Muscle layer of duodenum (tissue), 2 donors: ENCODE measurements around the gene KCNIP3.
A peak's percentile ranks its signal among the peaks of the same experiment; 100 is the strongest.

Experiments used
- H3K27ac ChIP-seq: one replicate; pipeline ENCODE4 v1.7.0; 2013; ENCODE audit warnings: mild to moderate bottlenecking, low read length
- H3K27me3 ChIP-seq: one replicate; pipeline ENCODE4 v1.7.0; 2013; ENCODE audit warnings: low read depth, mild to moderate bottlenecking, control low read depth, low read length
- H3K36me3 ChIP-seq, 2 donors: one replicate each; pipeline ENCODE4 v1.7.0; 2013; ENCODE audit warnings: low read length in 2 of 2, control low read depth in 1 of 2, mild to moderate bottlenecking in 1 of 2; ENCODE audit not compliant: insufficient read depth in 2 of 2, control insufficient read depth in 1 of 2
- H3K4me1 ChIP-seq, 2 donors: one replicate each; pipeline ENCODE4 v1.7.0; 2013; ENCODE audit warnings: low read length in 2 of 2, mild to moderate bottlenecking in 2 of 2, control low read depth in 1 of 2, moderate library complexity in 1 of 2; ENCODE audit not compliant: insufficient read depth in 2 of 2, control insufficient read depth in 1 of 2
- H3K4me3 ChIP-seq, 2 donors: one replicate each; pipeline ENCODE4 v1.7.0; 2013; ENCODE audit warnings: low read length in 2 of 2, low read depth in 1 of 2, mild to moderate bottlenecking in 1 of 2
- H3K9me3 ChIP-seq, 2 donors: one replicate each; pipeline ENCODE4 v1.7.0; 2013; ENCODE audit warnings: low read length in 2 of 2, control low read depth in 1 of 2, mild to moderate bottlenecking in 1 of 2; ENCODE audit not compliant: control insufficient read depth in 1 of 2
- donor health status: healthy.

The KCNIP3 gene

DNA sequence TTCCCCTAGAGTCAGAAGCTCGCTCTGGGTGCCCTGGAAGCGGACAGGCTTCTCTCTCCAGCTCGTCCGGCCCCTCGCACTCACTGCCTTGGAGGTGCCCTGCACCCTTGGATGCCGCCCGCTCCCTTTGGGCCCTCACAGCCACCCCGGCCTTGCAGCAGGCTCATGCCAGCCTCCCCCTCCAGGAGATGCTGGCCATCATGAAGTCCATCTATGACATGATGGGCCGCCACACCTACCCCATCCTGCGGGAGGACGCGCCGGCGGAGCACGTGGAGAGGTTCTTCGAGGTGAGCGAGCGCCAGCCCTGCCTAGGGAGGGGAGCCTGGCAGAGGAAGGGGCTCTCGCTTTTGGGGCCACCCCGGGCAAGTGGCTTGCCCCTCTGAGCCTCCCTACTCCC lies 85.0 kb downstream of the KCNIP3 start:
- H3K36me3 ChIP-seq, result no peaks in the 10 kb centered on the region
- no peaks in the 10 kb centered on the region for H3K4me1 ChIP-seq
- H3K9me3 ChIP-seq, result no peaks in the 10 kb centered on the region
- no peaks in the 10 kb centered on the region for H3K27me3 ChIP-seq
- no peak overlapping the region for H3K4me3 ChIP-seq
- H3K27ac ChIP-seq, result no peak overlapping the region

- H3K27me3 ChIP-seq, result peaks cover under 1% of the 10 kb centered on the region
- H3K9me3 ChIP-seq, result no peaks in the 10 kb centered on the region
- no peaks in the 10 kb centered on the region for H3K36me3 ChIP-seq
- no peak overlapping the region for H3K4me3 ChIP-seq
- no peak overlapping the region for H3K27ac ChIP-seq
- no peaks in the 10 kb centered on the region for H3K4me1 ChIP-seq
These were observed 85.8 kb downstream of the KCNIP3 start for GRCh38 chr2:95382686-95383634.

DNA sequence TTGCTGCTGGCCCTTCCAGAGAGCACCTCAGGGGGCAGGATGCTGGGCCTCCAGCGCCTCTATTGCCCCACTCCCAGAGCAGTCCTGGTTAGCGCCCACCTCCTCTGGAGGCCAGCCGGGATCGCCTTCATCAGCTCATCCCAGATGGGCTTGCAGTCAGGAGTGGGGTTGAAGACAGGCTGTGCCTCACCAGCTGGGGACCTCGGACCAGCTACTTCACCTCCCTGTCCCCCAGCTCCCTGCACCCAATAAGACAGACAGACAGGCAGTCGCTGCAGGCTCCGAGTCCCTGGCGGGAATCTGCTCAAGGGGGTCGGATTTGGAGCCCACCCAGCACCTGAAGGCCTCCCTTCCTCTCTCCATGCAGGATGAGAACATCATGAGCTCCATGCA lies 86.5 kb downstream of the KCNIP3 start:
- no peak overlapping the region for H3K27ac ChIP-seq
- H3K9me3 ChIP-seq, result no peaks in the 10 kb centered on the region
- no peaks in the 10 kb centered on the region for H3K4me1 ChIP-seq
- H3K36me3 ChIP-seq, result no peaks in the 10 kb centered on the region
- peaks cover 5% of the 10 kb centered on the region for H3K27me3 ChIP-seq
- H3K4me3 ChIP-seq, result no peak overlapping the region

DNA sequence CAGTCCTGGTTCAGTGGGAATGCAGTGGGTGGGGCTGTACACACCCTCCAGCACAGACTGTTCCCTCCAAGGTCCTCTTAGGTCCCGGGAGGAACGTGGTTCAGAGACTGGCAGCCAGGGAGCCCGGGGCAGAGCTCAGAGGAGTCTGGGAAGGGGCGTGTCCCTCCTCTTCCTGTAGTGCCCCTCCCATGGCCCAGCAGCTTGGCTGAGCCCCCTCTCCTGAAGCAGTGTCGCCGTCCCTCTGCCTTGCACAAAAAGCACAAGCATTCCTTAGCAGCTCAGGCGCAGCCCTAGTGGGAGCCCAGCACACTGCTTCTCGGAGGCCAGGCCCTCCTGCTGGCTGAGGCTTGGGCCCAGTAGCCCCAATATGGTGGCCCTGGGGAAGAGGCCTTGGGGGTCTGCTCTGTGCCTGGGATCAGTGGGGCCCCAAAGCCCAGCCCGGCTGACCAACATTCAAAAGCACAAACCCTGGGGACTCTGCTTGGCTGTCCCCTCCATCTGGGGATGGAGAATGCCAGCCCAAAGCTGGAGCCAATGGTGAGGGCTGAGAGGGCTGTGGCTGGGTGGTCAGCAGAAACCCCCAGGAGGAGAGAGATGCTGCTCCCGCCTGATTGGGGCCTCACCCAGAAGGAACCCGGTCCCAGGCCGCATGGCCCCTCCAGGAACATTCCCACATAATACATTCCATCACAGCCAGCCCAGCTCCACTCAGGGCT lies 87.9 kb downstream of the KCNIP3 start:
- no peak overlapping the region for H3K4me3 ChIP-seq
- H3K36me3 ChIP-seq, result no peaks in the 10 kb centered on the region
- peaks cover 5% of the 10 kb centered on the region for H3K27me3 ChIP-seq
- H3K27ac ChIP-seq, result peak overlapping the region; percentile 23
- no peaks in the 10 kb centered on the region for H3K4me1 ChIP-seq
- no peaks in the 10 kb centered on the region for H3K9me3 ChIP-seq

GRCh38 chr2:95385570-95385984 lies 88.4 kb downstream of the KCNIP3 start:
- Histone ChIP-seq H3K4me3 (no peak overlapping the region), H3K4me1 (no peaks in the 10 kb centered on the region), H3K27me3 (peaks cover 5% of the 10 kb centered on the region), H3K36me3 (no peaks in the 10 kb centered on the region), H3K9me3 (no peaks in the 10 kb centered on the region), H3K27ac (no peak overlapping the region)

GRCh38 chr2:95386031-95386430 lies 88.9 kb downstream of the KCNIP3 start:
- peaks cover 5% of the 10 kb centered on the region for H3K27me3 ChIP-seq
- no peak overlapping the region for H3K4me3 ChIP-seq
- no peak overlapping the region for H3K27ac ChIP-seq
- H3K4me1 ChIP-seq, result no peaks in the 10 kb centered on the region
- no peaks in the 10 kb centered on the region for H3K9me3 ChIP-seq
- no peaks in the 10 kb centered on the region for H3K36me3 ChIP-seq

- Histone ChIP-seq H3K4me1 (no peaks in the 10 kb centered on the region), H3K27ac (no peak overlapping the region), H3K27me3 (peaks cover 5% of the 10 kb centered on the region), H3K9me3 (no peaks in the 10 kb centered on the region), H3K36me3 (no peaks in the 10 kb centered on the region), H3K4me3 (no peak overlapping the region)
These were observed 90.2 kb downstream of the KCNIP3 start for GRCh38 chr2:95387358-95387757.

GRCh38 chr2:95388091-95388692 lies 91.0 kb downstream of the KCNIP3 start:
- H3K27me3 ChIP-seq, result peaks cover 5% of the 10 kb centered on the region
- H3K4me3 ChIP-seq, result no peak overlapping the region
- H3K9me3 ChIP-seq, result no peaks in the 10 kb centered on the region
- no peaks in the 10 kb centered on the region for H3K4me1 ChIP-seq
- H3K36me3 ChIP-seq, result no peaks in the 10 kb centered on the region
- no peak overlapping the region for H3K27ac ChIP-seq

DNA sequence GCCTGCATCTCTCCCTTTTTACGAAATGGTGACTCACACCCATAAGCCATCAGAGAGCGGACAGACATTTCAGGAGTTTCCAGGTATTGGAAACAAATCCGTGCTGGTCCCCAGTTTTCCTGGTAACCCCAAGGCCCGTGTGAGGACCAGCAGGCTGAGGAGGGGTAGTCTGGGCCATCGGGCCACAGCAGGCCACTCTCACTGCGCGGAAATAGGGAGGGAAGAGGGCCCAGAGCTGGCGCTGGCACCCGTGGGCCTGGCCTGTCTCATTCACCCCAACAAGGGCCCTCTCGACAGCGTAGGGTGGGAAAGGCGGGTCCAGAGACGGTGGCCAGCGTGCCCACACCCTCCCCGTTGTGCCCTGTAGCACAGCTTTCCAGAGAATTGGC lies 91.7 kb downstream of the KCNIP3 start:
- no peaks in the 10 kb centered on the region for H3K9me3 ChIP-seq
- no peaks in the 10 kb centered on the region for H3K4me1 ChIP-seq
- H3K36me3 ChIP-seq, result no peaks in the 10 kb centered on the region
- H3K27me3 ChIP-seq, result peaks cover 5% of the 10 kb centered on the region
- no peak overlapping the region for H3K27ac ChIP-seq
- H3K4me3 ChIP-seq, result no peak overlapping the region

DNA sequence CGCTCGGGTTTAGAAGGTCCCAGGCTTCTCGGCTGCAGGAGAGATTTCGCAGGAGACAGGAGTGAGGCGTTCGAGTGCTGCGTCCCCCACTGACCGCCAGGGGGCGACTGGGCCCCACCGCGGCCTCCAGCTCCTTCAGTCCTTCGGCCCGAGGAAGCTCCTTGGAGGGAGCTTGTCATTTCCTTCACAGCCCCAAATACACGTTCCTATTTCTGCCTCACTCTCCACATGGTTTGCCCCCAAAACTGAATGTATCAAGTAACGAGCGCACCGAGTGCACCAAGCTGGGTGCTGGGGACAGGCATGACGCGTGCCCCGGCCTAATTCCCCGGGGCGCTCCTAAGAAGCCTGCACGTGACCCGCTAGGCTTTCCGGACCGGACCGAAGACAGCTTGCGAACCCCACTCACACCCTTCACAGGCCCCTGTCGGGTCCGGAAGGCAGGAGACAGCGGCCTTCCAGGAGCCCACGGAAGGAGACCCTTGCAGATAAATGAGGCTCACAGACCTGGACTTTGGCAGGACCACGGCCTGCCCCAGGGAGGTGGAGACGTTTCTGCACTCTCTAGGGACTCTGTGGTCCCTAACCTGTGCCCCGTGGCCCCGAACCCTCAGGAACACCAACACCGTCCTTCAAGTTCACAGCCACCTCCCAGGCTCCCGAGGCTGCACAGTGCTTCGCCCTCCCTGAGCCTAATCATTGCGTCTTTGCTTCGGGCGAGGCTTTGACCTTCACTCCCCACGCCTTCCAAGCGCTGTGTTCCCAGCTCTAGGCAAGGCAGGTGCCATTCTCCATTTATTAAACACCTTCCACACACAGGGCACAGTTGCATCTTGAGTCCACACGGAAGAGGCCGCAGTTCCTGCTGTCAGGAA lies 92.3 kb downstream of the KCNIP3 start:
- peaks cover 5% of the 10 kb centered on the region for H3K27me3 ChIP-seq
- no peaks in the 10 kb centered on the region for H3K9me3 ChIP-seq
- H3K27ac ChIP-seq, result peak overlapping the region; percentile 58
- no peaks in the 10 kb centered on the region for H3K4me1 ChIP-seq
- no peak overlapping the region for H3K4me3 ChIP-seq
- H3K36me3 ChIP-seq, result no peaks in the 10 kb centered on the region
